ENCODE results near the gene EHF.

EHF gene

GRCh38 chr11:34601609-34602008 lies 19.3 kb upstream of the EHF start:
- DNase-seq (ENCODE audit: low read depth in 2 of 3, low spot score in 2 of 3): no peak

- no peak for DNase-seq (ENCODE audit: low read depth in 2 of 3, low spot score in 2 of 3)
These were observed 18.6 kb upstream of the EHF start for GRCh38 chr11:34602245-34602644.

- DNase-seq (ENCODE audit: low read depth in 2 of 3, low spot score in 2 of 3): no peak
These were observed 17.5 kb upstream of the EHF start for GRCh38 chr11:34603129-34604001.

GRCh38 chr11:34604145-34604544 lies 16.7 kb upstream of the EHF start:
- DNase-seq (ENCODE audit: low read depth in 2 of 3, low spot score in 2 of 3): no peak

GRCh38 chr11:34604911-34605310 lies 16.0 kb upstream of the EHF start:
- no peak for DNase-seq (ENCODE audit: low read depth in 2 of 3, low spot score in 2 of 3)

GRCh38 chr11:34605481-34606325 lies 15.2 kb upstream of the EHF start:
- no peak for DNase-seq (ENCODE audit: low read depth in 2 of 3, low spot score in 2 of 3)

GRCh38 chr11:34606326-34607120 lies 14.4 kb upstream of the EHF start:
- DNase-seq (ENCODE audit: low read depth in 2 of 3, low spot score in 2 of 3): no peak

- DNase-seq (ENCODE audit: low read depth in 2 of 3, low spot score in 2 of 3): no peak
These were observed 11.6 kb upstream of the EHF start for GRCh38 chr11:34609187-34609751.

GRCh38 chr11:34609850-34610249 lies 11.0 kb upstream of the EHF start:
- no peak for DNase-seq (ENCODE audit: low read depth in 2 of 3, low spot score in 2 of 3)

GRCh38 chr11:34610324-34611041 lies 10.4 kb upstream of the EHF start:
- DNase-seq (ENCODE audit: low read depth in 2 of 3, low spot score in 2 of 3): no peak

GRCh38 chr11:34613015-34613414 lies 7.9 kb upstream of the EHF start:
- DNase-seq (ENCODE audit: low read depth in 2 of 3, low spot score in 2 of 3): no peak

GRCh38 chr11:34613552-34614056 lies 7.3 kb upstream of the EHF start:
- DNase-seq (ENCODE audit: low read depth in 2 of 3, low spot score in 2 of 3): no peak

- no peak for DNase-seq (ENCODE audit: low read depth in 2 of 3, low spot score in 2 of 3)
These were observed 6.4 kb upstream of the EHF start for GRCh38 chr11:34614344-34615104.

GRCh38 chr11:34616086-34616485 lies 4.8 kb upstream of the EHF start:
- DNase-seq (ENCODE audit: low read depth in 2 of 3, low spot score in 2 of 3): no peak

GRCh38 chr11:34616830-34617504 lies 3.9 kb upstream of the EHF start:
- no peak for DNase-seq (ENCODE audit: low read depth in 2 of 3, low spot score in 2 of 3)

- no peak for DNase-seq (ENCODE audit: low read depth in 2 of 3, low spot score in 2 of 3)
These were observed 2.5 kb upstream of the EHF start for GRCh38 chr11:34618406-34618805.

- DNase-seq (ENCODE audit: low read depth in 2 of 3, low spot score in 2 of 3): no peak
These were observed 1.8 kb upstream of the EHF start for GRCh38 chr11:34619062-34619516.

- DNase-seq (ENCODE audit: low read depth in 2 of 3, low spot score in 2 of 3): no peak
These were observed 691 bp upstream of the EHF start for GRCh38 chr11:34620202-34620601.

GRCh38 chr11:34621876-34622275 lies 983 bp downstream of the EHF start:
- DNase-seq (ENCODE audit: low read depth in 2 of 3, low spot score in 2 of 3): no peak
